GM18507 (cell line): ENCODE data around the gene NXPE3.
"Not testable (repeated sequence)": the region's sequence is repeated elsewhere in the genome, so short reads cannot be mapped to it uniquely, and the experiment has no call there.

Source experiments
- DNase-seq: peaks from one replicate; pipeline ENCODE4 v3.0.0; 2011; ENCODE audit warnings: low read depth; ENCODE audit not compliant: insufficient read length; ENCODE audit errors: extremely low spot score
- FAIRE-seq: peaks from 2 replicates; lab custom pipeline; 2011; peaks lifted over from hg19 to GRCh38; lab: Jason Lieb, UNC

The NXPE3 gene

DNA sequence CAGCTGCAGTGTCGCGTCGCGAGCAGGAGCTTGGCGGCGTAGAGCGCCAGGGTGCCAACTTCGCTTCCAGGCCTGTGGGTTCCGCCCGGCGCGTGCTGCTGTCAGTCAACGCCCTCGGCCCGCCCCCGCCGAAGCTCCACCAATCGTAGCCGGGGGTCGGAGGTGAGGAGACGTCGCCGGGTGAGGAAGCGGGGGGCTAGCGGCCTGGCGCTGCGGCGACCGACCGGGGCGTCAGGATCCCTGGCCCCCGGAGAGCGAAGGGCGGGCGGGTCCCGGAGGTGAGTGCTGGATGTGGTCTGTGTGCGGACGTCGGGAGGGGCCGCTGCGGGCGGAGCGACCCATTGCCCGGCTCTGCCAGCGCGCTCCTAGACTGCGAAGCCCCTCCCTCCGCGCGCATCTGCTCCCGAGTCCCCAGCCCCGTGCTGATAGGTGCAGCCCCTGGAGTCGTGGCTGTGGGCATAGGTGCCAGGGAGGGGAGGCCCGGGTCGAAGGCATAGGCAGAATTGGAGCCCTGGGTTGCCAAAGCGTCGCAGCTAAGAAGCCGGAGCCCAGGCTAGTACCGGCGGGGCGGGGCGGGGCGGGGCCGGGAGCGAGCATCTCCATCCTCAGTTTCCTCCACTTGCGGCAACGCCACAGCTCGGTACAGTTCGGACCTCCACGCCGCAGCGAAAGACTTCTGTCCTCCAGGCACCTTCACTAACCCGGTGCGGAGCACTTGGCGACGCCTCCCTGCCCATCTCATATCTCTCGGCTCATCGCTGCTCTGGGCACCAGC is at the start of gene NXPE3:
Gene NXPE3, plus strand, starts transcription at position 165 of the 775 bp plus-strand sequence. CDS start 6,386 bp downstream, outside the sequence.
- DNase-seq (peak; percentile 73), FAIRE-seq (peak; percentile 80)

DNA sequence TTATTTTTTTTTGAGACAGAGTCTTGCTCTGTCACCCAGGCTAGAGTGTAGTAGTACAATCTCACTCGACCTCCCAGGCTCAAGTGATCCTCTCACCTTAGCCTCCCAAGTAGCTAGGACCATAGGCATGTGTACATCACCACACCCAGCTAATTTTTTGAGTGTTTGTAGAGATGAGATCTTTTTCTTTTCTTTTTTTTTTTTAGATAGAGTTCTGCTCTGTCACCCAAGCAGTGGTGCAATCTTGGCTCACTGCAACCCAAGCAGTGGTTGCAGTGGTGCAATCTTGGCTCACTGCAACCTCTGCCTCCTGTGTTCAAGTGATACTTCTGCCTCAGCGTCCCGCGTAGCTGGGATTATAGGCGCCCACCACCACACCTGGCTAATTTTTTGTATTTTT is 49.4 kb upstream of the NXPE3 start:
- no peak for FAIRE-seq
- DNase-seq: no peak

DNA sequence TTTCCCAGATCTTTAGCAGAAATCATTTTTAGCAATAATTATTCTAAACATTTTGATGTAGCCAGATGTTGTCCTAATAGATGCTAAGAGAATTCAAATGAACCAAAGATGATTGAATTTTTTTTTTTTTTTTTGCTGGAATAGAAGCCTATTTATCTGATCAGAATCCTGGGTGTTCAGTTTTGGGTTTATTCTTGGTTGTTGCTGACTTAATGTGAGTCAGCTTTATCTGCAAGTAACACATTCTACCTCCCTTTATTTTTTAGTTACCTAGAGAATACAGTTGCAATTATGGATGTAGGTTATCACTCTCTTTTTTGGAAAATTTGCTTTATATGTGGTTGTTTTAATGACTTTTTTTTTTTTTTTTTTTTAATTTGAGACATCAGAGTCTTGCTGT is 48.2 kb upstream of the NXPE3 start:
- FAIRE-seq: no peak
- no peak for DNase-seq

DNA sequence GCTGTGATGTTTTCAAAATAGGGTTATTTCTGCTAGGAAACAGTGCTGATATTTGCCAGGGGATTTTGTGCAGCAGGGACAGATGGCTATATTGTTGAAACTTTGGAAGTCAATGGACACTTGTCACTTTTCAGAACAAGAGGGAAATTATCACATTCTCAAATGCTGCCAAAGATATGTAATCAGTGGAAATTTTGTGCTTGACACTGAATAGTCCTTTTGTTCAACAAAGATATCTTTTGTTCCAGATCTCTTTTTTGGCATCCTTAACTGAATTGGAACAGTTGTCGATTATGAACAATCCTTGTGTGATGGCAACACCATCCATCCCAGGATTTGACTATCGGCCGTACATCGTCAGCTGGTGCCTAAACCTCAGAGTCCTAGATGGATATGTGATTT is 46.8 kb upstream of the NXPE3 start:
- FAIRE-seq (no peak), DNase-seq (no peak)

DNA sequence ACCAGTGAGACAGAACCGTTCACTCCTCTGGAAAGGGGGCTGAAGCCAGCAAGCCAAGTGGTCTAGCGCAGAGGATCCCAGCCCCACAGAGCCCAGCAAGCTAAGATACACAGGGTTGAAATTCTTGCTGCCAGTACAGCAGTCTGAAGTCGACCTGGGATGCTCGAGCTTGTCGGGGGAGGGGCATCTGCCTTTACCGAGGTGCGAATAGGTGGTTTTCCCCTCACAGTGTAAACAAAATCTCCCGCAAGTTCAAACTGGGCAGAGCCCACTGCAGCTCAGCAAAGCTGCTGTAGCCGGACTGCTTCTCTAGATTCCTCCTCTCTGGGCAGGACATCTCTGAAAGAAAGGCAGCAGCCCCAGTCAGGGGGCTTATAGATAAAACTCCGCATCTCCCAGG is 43.2 kb upstream of the NXPE3 start:
- FAIRE-seq (no peak), DNase-seq (no peak)

DNA sequence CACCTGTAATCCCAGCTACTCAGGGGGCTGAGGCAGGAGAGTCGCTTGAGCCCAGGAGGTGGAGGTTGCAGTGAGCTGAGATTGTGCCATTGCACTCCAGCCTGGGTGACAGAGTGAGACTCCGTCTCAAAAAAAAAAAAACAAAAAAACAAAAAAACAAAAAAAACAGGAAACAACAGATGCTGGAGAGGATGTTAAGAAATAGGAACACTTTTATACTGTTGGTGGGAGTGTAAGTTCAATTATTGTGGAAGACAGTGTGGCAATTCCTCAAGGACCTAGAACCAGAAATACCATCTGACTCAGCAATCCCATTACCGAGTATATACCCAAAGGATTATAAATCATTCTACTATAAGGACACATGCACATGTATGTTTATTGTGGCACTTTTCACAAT is 37.1 kb upstream of the NXPE3 start:
- not testable (repeated sequence) for DNase-seq, FAIRE-seq

DNA sequence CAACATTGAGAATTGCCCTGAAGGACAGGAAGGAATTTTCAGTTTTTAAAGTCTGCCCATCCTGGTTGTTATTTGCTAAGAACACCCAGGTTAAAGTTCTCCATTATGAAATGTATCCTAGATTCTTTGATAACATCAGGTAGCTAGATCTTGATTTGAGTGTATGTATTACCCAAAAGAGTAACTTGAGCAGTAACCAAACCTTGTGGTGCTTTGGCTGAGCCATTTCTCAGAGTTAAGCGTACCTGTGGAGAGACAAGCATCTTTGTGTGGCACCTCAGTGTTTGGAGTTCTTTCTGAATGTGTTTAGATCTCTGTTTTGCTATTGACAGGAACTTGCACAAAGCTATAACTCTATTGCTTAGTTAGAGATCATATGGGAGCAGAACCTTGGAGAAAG is 34.2 kb upstream of the NXPE3 start:
- DNase-seq (no peak), FAIRE-seq (no peak)

DNA sequence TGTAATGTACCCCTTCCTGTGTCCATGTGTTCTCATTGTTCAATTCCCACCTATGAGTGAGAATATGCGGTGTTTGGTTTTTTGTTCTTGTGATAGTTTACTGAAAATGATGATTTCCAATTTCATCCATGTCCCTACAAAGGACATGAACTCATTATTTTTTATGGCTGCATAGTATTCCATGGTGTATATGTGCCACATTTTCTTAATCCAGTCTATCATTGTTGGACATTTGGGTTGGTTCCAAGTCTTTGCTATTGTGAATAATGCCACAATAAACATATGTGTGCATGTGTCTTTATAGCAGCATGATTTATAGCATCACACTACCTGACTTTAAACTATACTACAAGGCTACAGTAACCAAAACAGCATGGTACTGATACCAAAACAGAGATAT is 33.1 kb upstream of the NXPE3 start:
- FAIRE-seq: not testable (repeated sequence)

DNA sequence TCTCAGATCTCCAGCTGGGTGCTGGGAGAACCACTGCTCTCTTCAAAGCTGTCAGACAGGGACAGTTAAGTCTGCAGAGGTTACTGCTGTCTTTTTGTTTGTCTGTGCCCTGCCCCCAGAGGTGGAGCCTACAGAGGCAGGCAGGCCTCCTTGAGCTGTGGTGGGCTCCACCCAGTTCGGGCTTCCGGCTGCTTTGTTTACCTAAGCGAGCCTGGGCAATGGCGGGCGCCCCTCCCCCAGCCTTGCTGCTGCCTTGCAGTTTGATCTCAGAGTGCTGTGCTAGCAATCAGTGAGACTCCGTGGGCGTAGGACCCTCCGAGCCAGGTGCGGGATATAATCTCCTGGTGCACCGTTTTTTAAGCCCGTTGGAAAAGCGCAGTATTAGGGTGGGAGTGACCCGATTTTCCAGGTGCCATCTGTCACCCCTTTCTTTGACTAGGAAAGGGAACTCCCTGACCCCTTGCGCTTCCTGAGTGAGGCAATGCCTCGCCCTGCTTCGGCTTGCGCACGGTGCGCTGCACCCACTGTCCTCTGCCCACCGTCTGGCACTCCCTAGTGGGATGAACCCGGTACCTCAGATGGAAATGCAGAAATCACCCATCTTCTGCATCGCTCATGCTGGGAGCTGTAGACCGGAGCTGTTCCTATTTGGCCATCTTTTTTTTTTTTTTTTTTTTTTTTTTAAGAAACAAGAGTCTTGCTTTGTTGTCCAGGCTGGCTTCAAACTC is 25.5 kb upstream of the NXPE3 start:
- not testable (repeated sequence) for FAIRE-seq, DNase-seq

More for the DNA sequence above, 33.1 kb upstream of the NXPE3 start:
- DNase-seq: not testable (repeated sequence)

DNA sequence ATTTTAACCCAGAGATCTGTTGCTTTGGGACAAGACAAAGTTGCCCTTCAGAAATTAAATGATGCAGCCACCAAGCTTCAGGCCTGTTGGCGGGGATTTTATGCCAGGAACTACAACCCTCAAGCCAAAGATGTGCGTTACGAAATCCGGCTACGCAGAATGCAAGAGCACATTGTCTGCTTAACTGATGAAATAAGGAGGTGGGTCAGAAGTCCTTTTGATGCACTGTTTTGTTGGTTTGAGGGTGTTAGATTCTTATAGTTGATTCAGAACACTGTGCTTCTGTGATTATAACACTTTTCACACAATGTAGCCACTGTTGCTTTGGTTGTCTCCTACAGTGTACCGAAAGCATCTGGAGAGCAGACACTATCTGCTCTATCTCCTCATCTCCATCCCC is 20.8 kb upstream of the NXPE3 start:
- FAIRE-seq: no peak
- DNase-seq: no peak

DNA sequence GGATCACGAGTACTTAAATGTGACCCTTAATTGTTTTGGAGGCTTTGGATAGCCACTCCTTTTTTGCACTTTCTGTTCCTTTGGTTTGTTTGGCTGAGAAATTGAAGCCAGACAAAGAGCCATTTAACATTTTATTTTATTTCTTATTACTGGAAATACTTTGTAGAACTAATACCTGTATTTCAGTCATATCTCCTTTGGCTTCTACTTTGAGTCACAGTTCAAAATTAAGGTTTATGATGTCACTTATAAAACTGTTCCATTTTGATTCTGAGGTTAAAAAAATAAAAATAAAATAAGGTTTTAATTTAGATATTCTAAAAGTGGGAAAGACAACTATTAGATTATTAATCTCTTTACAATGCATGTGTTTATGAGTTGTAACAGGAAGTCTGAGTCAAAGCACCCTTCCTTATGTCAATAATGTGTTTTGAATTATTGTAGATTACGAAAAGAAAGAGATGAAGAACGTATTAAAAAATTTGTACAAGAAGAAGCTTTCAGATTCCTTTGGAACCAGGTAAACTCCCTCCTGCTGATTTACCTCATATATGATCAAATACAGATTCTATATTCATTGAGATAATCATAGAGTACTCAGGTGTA is 16.9 kb upstream of the NXPE3 start:
- no peak for FAIRE-seq
- no peak for DNase-seq

DNA sequence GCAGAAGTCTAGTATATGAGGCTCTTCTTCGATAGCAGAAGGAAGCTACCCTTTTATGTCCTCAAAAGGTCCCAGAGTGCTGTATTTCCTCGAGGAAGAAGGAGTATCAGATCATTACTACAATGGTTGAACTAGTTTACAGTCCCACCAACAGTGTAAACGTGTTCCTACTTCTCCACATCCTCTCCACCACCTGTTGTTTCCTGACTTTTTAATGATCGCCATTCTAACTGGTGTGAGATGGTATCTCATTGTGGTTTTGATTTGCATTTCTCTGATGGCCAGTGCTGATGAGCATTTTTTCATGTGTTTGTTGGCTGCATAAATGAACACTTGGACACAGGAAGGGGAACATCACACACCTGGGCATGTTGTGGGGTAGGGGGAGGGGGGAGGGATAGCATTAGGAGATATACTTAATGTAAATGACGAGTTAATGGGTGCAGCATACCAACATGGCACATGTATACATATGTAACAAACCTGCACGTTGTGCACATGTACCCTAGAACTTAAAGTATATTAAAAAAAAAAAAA is 1.2 kb upstream of the NXPE3 start:
- FAIRE-seq: peak; percentile 5
- not testable (repeated sequence) for DNase-seq

DNA sequence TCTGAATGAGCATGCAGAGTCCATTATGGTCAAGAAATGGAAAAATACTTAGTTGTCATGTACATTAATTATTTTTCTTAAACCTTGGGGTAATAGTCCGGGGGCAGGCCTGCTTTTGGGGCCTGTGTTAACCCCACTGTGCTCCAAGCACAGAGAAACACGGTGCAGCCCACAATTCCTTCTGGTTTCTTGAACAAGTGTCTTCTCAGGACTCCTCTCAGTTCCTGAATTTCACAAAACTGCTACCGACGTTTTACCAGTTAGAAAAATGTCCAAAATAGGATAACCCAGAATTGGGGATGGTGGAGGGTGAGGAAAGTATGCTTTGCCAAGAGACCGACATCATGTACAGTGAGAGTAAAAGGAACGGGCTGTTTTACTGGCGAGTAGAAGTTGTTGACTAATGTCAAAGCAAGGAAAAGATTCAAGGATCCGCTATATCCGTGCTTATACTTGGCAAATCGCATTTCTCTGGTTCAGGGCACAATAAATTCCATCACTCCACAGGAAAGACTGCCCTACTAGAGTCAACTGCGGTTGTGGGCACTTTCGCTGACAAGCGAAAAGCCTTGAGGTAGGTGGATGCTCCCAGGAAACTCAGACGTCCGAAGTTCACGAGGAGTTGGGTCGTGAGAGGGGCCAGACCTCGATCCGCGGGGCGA is 495 bp upstream of the NXPE3 start:
- DNase-seq (no peak), FAIRE-seq (no peak)

DNA sequence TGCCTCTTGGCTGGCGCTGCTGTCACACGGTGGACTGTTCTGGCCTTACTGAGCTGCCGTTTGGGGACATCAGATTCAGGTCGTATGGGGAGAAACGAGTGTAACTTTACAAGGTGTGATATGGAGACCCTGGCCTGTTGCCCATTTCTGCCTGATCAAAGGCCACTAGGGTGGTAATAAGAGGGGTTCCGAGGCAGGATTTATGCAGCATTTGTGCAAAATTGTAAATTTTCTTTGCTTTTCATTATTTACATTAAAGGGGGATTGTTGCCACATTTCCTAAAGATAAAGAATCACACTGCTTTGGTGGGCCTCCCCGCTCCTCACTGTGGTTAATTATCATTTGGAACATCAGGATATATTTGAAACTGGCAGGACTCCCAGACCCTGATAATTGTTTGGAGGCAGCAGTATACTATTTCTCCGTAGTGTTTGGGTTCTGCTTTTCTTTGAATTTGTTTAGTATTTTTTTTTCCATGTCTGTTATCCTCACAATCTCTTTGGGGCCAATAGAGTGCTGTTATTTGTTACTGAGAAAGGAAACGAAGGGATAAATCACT is 891 bp downstream of the NXPE3 start:
- no peak for DNase-seq
- no peak for FAIRE-seq

DNA sequence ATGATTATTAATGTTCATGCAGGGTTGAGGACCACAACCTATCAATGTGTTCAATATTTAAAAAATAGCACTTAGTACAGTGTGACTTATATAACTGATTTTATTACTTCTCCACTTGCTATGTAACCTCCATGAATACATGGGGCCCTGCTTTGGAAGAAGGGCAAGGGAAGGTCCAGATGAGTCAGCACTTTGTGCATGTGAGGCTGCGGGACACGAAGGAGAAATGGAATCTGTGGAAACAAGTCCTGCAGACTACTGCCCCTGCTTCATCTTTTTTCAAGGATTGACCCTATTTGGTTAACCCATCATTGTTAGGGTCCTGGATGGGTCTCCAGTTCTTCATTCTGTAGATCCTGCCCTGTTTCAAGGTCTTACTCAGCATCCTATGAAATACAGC is 1.6 kb downstream of the NXPE3 start:
- no peak for FAIRE-seq
- no peak for DNase-seq

DNA sequence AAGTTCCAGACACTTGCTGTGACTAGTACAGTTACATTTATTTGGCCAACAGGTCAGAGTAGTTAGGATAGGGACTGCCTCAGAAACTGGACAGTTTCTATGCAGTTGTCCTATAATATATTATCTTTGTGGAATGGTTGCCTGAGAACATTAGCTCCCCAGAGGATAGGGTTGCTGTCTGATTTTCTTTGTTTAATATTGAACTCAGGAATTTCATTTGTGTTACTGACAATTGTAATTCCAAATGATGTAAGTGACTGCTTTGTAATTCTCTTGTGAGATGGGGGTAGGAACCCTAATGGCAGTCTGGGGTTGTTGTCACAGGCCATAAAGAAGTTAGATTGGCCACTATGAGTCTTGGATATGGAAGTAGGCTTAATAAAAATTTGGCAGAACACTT is 2.2 kb downstream of the NXPE3 start:
- FAIRE-seq: no peak
- no peak for DNase-seq

DNA sequence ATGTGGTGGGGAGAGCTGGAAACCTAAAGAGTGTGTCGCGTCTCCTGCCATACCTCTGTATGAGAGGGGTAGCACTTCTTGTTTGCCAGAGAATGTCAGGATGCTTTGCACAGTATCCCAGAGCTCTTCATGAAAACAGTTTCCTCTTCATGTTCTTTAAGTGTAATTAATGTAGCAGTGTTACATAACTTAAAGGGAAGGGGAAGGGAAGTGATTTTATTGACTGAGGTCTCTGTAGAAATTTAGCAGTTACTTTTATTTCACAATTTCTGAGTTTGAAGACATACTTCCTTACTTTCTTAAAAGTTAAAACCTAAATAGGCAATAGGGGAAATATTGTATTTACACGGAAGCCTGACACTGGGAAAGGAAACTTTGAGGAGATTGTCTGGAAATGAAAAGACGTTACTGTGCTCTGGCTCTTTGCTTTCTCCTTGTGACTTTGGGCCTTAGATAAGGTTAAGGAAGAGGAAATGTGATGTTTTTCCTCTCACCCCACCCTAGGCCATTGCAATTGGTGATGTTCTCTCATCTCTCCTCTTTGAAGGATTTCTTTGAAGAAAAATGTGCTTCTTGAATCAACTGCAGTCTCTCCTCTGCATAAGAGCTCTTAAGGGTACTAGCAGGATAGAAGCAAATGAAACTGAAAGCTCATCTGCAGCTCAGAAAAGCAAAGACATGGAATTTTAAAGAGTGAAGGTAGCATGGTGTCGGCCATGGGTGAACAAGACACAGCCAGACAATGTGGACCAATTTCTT is 6.0 kb downstream of the NXPE3 start:
- FAIRE-seq (no peak), DNase-seq (no peak)

DNA sequence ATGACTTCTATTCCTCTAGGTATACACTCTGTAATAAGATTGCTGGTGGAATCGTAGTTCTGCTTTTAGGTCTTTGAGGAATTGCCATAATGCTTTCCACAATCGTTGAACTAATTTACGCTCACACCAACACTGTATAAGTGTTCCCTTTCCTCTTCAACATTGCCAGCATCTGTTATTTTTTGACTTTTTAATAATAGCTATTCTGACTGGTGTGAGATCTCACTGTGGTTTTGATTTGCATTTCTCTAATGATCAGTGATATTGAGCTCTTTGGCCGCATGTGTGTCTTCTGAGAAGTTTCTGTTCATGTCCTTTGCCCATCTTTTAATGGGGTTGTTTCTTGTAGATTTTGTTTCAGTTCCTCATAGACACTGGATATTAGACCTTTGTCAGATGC is 12.8 kb downstream of the NXPE3 start:
- FAIRE-seq: peak; percentile 99
- DNase-seq: no peak
